Endothelial cell of umbilical vein (primary cell): ENCODE results near the gene RAB32. TPM values are rescaled to one million over a fixed set of nuclear protein-coding genes. Genes with fewer than 3 reads are reported as not detected.

Experiments used
- BruUV-seq: library from RNA; stranded (reverse); fragments of 400-500 nt; replicated peaks from 2 replicates; lab custom pipeline; 2021; lab: Mats Ljungman, UMichigan
- CTCF ChIA-PET: fragments of 300-600, 350-600 bp; sonication (Branson Sonifier 250); formaldehyde crosslinking; loops from one replicate; lab custom pipeline; 2021; ENCODE audit warnings: antibody characterized with exemption, inconsistent platforms; lab: Charles Lee
- POLR2A ChIA-PET: fragments of 300-600, 350-600 bp; sonication (Branson Sonifier 250); formaldehyde crosslinking; loops from one replicate; lab custom pipeline; 2021; ENCODE audit warnings: antibody characterized with exemption, inconsistent platforms; lab: Charles Lee
- DNase-seq: peaks from one replicate; pipeline ENCODE4 v3.0.0-alpha.2; 2011; ENCODE audit warnings: low read depth, low spot score
- FAIRE-seq: peaks from 2 replicates; lab custom pipeline; 2011; peaks lifted over from hg19 to GRCh38; lab: Jason Lieb, UNC
- H2AFZ ChIP-seq: 2 replicates; pipeline ENCODE4 v1.6.0; 2012; ENCODE audit warnings: low read depth, low read length, control low read depth, inconsistent platforms
- H3K27ac ChIP-seq: 2 replicates; pipeline ENCODE4 v1.5.1; 2011; ENCODE audit warnings: low read depth, mild to moderate bottlenecking, control low read depth, low read length, moderate library complexity; ENCODE audit not compliant: insufficient read depth
- H3K27me3 ChIP-seq, 2 experiments: 2 replicates each; pipeline versions ENCODE4 v1.6.0 to v1.6.1; 2011; ENCODE audit warnings: low read length in 2 of 2, mixed read lengths in 1 of 2; ENCODE audit not compliant: control insufficient read depth in 2 of 2, insufficient read depth in 2 of 2
- H3K36me3 ChIP-seq, 2 experiments: 2 replicates in 1 of 2; 3 replicates in 1 of 2; pipeline ENCODE4 v1.5.1; 2011; ENCODE audit warnings: low read length in 2 of 2, mild to moderate bottlenecking in 1 of 2, moderate library complexity in 1 of 2; ENCODE audit not compliant: control insufficient read depth in 2 of 2, insufficient read depth in 2 of 2; ENCODE audit errors: extremely low read depth in 1 of 2
- H3K4me1 ChIP-seq: 3 replicates; pipeline ENCODE4 v1.5.1; 2011; ENCODE audit warnings: mild to moderate bottlenecking, low read length; ENCODE audit not compliant: control insufficient read depth, insufficient read depth; ENCODE audit errors: extremely low read depth
- H3K4me2 ChIP-seq: 2 replicates; pipeline ENCODE4 v1.6.1; 2011; ENCODE audit warnings: low read length, control low read depth, mixed read lengths; ENCODE audit not compliant: insufficient read depth
- H3K4me3 ChIP-seq, 3 experiments: fragments of 200-600 bp in 1 of 3; sonication (generic), shearing (Covaris generic) in 1 of 3; replicated peaks in 1 of 3; 2 replicates each; pipeline ENCODE4 v1.5.1; 2011 to 2016; ENCODE audit warnings: control low read depth in 3 of 3, low read length in 3 of 3, mild to moderate bottlenecking in 2 of 3, inconsistent platforms in 1 of 3, low read depth in 1 of 3, moderate library complexity in 1 of 3; ENCODE audit not compliant: insufficient read depth in 1 of 3
- H3K79me2 ChIP-seq: 2 replicates; pipeline ENCODE4 v1.6.0; 2012; ENCODE audit warnings: low read length, inconsistent platforms; ENCODE audit not compliant: control insufficient read depth, insufficient read depth
- H3K9ac ChIP-seq: replicated peaks from 2 replicates; pipeline ENCODE3; 2011; ENCODE audit warnings: low read length, control low read depth; ENCODE audit not compliant: insufficient read depth; ENCODE audit errors: extremely low read depth
- H3K9me1 ChIP-seq: replicated peaks from 3 replicates; pipeline ENCODE4 v1.6.0; 2011; ENCODE audit warnings: mild to moderate bottlenecking, low read length; ENCODE audit not compliant: control insufficient read depth, insufficient read depth; ENCODE audit errors: extremely low read depth
- H3K9me3 ChIP-seq: replicated peaks from 2 replicates; pipeline ENCODE4 v1.5.1; 2012; ENCODE audit warnings: low read length, inconsistent platforms; ENCODE audit not compliant: control insufficient read depth, insufficient read depth
- H4K20me1 ChIP-seq: replicated peaks from 2 replicates; pipeline ENCODE3; 2011; ENCODE audit warnings: mild to moderate bottlenecking, low read length; ENCODE audit not compliant: control insufficient read depth, insufficient read depth; ENCODE audit errors: extremely low read depth
- CTCF ChIP-seq, 2 donors: IDR thresholded peaks; 1 replicate in 1 of 2; 2 replicates in 1 of 2; pipeline ENCODE4 v1.5.1; 2011; ENCODE audit warnings: low read length in 2 of 2, mild to moderate bottlenecking in 2 of 2, moderate library complexity in 2 of 2, control low read depth in 1 of 2, inconsistent platforms in 1 of 2, low read depth in 1 of 2; ENCODE audit not compliant: insufficient read depth in 1 of 2; ENCODE audit errors: extremely low read depth in 1 of 2
- EZH2 ChIP-seq: IDR thresholded peaks from 2 replicates; pipeline ENCODE4 v1.6.1; 2012; ENCODE audit warnings: borderline replicate concordance, low read depth, mild to moderate bottlenecking, moderate library complexity, low read length, inconsistent platforms; ENCODE audit not compliant: severe bottlenecking
- FOS ChIP-seq: IDR thresholded peaks from 2 replicates; pipeline ENCODE4 v1.6.1; 2011; ENCODE audit warnings: mild to moderate bottlenecking, low read length, moderate library complexity, borderline replicate concordance; ENCODE audit not compliant: insufficient read depth
- GATA2 ChIP-seq: IDR thresholded peaks from 2 replicates; pipeline ENCODE4 v1.7.0; 2011; ENCODE audit warnings: low read depth, mild to moderate bottlenecking, moderate library complexity, mixed read lengths, low read length; ENCODE audit not compliant: insufficient read length, insufficient read depth
- JUN ChIP-seq: IDR thresholded peaks from 2 replicates; pipeline ENCODE4 v1.6.1; 2011; ENCODE audit warnings: borderline replicate concordance, low read depth; ENCODE audit not compliant: insufficient read length, insufficient read depth
- MAX ChIP-seq: IDR thresholded peaks from 2 replicates; pipeline ENCODE4 v1.6.1; 2011; ENCODE audit not compliant: insufficient read depth, insufficient read length
- MYC ChIP-seq: IDR thresholded peaks from one replicate; pipeline ENCODE4 v1.6.1; 2011; ENCODE audit warnings: mild to moderate bottlenecking, low read depth, low read length
- POLR2A ChIP-seq: IDR thresholded peaks from 2 replicates; pipeline ENCODE4 v1.6.1; 2012; ENCODE audit warnings: low read depth, mild to moderate bottlenecking, control low read depth, low read length
- POLR2AphosphoS5 ChIP-seq: IDR thresholded peaks from 2 replicates; pipeline ENCODE4 v1.6.1; 2012; ENCODE audit warnings: low read depth, mild to moderate bottlenecking, control low read depth, low read length, moderate library complexity; ENCODE audit not compliant: insufficient read depth
- dilution Hi-C: fragments of 300-500 bp; cut with MboI; formaldehyde crosslinking; loops from one replicate; pipeline ENCODE4 v1.15.0; 2019; ENCODE audit warnings: low sequenced_read_pairs; ENCODE audit not compliant: extremely low pct_ligation_motif_present
- intact Hi-C: fragments of 100-400 bp; cut with micrococcal nuclease; formaldehyde crosslinking; loops from one replicate; pipeline ENCODE4 v1.10.0; 2022
- polyA plus RNA-seq, 4 experiments: library from polyadenylated mRNA; depleted of rRNA in 3 of 4; stranded (reverse) in 3 of 4; unstranded in 1 of 4; fragments of >200 nt; gene quantifications; 2 replicates each; pipeline versions ENCODE4 v1.2.1 to v1.2.3, GENCODE V29; 2011 to 2012; ENCODE audit warnings: missing spikeins in 1 of 4
- total RNA-seq: library from RNA; stranded (reverse); gene quantifications from 2 replicates; pipeline ENCODE4 v1.2.3, GENCODE V29; 2021

The RAB32 gene
- total and polyA plus RNA-seq, 2 donors (not counting 3 experiments of a cell fraction or from before 2014, with no cell fraction given): 49.6 to 78.3 TPM

- dilution Hi-C loops: no loop called here
- no peak for TF ChIP-seq POLR2AphosphoS5
- TF ChIP-seq FOS: no peak
- TF ChIP-seq EZH2: no peak
- no peak for TF ChIP-seq CTCF (IDR thresholded peaks at IDR 0.05; ENCODE audit: extremely low read depth in 1 of 2, insufficient read depth in 1 of 2, low read depth in 1 of 2, low read length in 2 of 2)
- TF ChIP-seq GATA2: no peak
- no peak for TF ChIP-seq MYC
- no peak for TF ChIP-seq JUN
- no peak for TF ChIP-seq POLR2A
- TF ChIP-seq MAX: no peak
- FAIRE-seq: no peak
These were observed 28.4 kb upstream of the RAB32 start for GRCh38 chr6:146515212-146515611.

More at GRCh38 chr6:146515212-146515611, 28.4 kb upstream of the RAB32 start:
- ChIA-PET CTCF (no interaction called here), POLR2A (no interaction called here)
- Histone ChIP-seq H3K27me3 (no peaks in the 10 kb centered on the region), H3K4me2 (no peak overlapping the region), H3K9me1 (no peaks in the 10 kb centered on the region), H3K4me3 (no peak overlapping the region), H3K27ac (no peak overlapping the region), H3K36me3 (no peaks in the 10 kb centered on the region), H3K4me1 (no peaks in the 10 kb centered on the region), H2AFZ (no peak overlapping the region), H3K9me3 (no peaks in the 10 kb centered on the region), H4K20me1 (no peaks in the 10 kb centered on the region), H3K9ac (no peak overlapping the region), H3K79me2 (no peaks in the 10 kb centered on the region)
- no peak for DNase-seq
- intact Hi-C loops: no loop called here
- BruUV-seq: no TSS peak
